Peyer's patch (tissue), 4 donors: ENCODE data around the gene TUBGCP2. TPM values are rescaled to one million over a fixed set of nuclear protein-coding genes. Genes with fewer than 3 reads are reported as not detected.

Source experiments
- DNase-seq, 3 donors: peaks; one replicate each; pipeline ENCODE4 v3.0.0-alpha.2; 2017 to 2019
- H3K27ac ChIP-seq, 4 donors: fragments of 200-600 bp; sonication (generic); one replicate each; pipeline ENCODE4 v1.5.1; 2016 to 2019
- H3K27me3 ChIP-seq, 2 donors: fragments of 200-600 bp; sonication (generic); one replicate each; pipeline ENCODE4 v1.5.1; 2019
- H3K36me3 ChIP-seq, 3 donors: fragments of 200-600 bp; sonication (generic); one replicate each; pipeline ENCODE4 v1.5.1; 2016 to 2019
- H3K4me1 ChIP-seq, 4 donors: fragments of 200-600 bp; sonication (generic); one replicate each; pipeline ENCODE4 v1.5.1; 2016 to 2019
- H3K4me3 ChIP-seq, 4 donors: fragments of 200-600 bp; sonication (generic); 1 replicate in 3 of 4; 2 replicates in 1 of 4; pipeline ENCODE4 v1.5.1; 2016 to 2019; ENCODE audit warnings: mild to moderate bottlenecking in 1 of 4
- H3K9me3 ChIP-seq, 4 donors: fragments of 200-600 bp; sonication (generic); one replicate each; pipeline ENCODE4 v1.5.1; 2016 to 2019; ENCODE audit warnings: mild to moderate bottlenecking in 1 of 4
- POLR2A ChIP-seq, 2 donors: fragments of 450-650 bp; IDR thresholded peaks; one replicate each; pipeline ENCODE4 v1.5.1; 2017; ENCODE audit warnings: antibody characterized with exemption in 2 of 2, mild to moderate bottlenecking in 2 of 2, moderate library complexity in 2 of 2
- total RNA-seq, 4 donors: library from RNA; depleted of rRNA; stranded (reverse); fragments of >200 nt; gene quantifications; one replicate each; pipeline ENCODE4 v1.1.0, GENCODE V29; 2016
- TF ChIP-seq, protein P1 (sequence below), 6 experiments: fragments of 450-650 bp in 4 of 6; fragments of 200-600 bp in 2 of 6; sonication (generic) in 1 of 6; IDR thresholded peaks; one replicate each; pipeline ENCODE4 v1.5.1; 2017 to 2019; ENCODE audit warnings: antibody characterized with exemption in 6 of 6, mild to moderate bottlenecking in 3 of 6, moderate library complexity in 1 of 6

The TUBGCP2 gene
- total RNA-seq, 4 donors from 2014 or later = 40.1 to 85.0 (median 67.8) TPM

DNA sequence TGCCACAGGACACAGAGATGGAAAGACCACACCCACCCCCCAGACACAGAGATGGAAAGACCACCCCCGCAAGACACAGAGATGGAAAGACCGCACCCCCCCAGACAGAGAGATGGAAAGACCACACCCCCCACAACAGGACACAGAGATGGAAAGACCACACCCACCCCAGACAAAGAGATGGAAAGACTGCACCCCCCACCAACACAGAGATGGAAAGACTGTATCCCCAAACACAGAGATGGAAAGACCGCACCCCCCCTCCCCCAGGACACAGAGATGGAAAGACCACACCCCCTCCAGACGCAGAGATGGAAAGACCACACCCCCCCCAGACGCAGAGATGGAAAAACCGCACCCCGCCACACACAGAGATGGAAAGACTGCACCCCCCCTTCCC is 8.1 kb upstream of the TUBGCP2 start:
- H3K4me1 ChIP-seq = peaks cover 0 to 6% (median 0%) of the 10 kb centered on the region in 4 donors
- H3K27ac ChIP-seq = no peak overlapping the region
- H3K27me3 ChIP-seq = no peaks in the 10 kb centered on the region
- peaks cover 0 to 16% (median 0%) of the 10 kb centered on the region in 3 donors for H3K36me3 ChIP-seq
- no peak overlapping the region for H3K4me3 ChIP-seq
- no peaks in the 10 kb centered on the region for H3K9me3 ChIP-seq
- DNase-seq = no peak
- TF ChIP-seq POLR2A (IDR thresholded peaks at IDR 0.05) = no peak
- TF ChIP-seq, protein P1, sequence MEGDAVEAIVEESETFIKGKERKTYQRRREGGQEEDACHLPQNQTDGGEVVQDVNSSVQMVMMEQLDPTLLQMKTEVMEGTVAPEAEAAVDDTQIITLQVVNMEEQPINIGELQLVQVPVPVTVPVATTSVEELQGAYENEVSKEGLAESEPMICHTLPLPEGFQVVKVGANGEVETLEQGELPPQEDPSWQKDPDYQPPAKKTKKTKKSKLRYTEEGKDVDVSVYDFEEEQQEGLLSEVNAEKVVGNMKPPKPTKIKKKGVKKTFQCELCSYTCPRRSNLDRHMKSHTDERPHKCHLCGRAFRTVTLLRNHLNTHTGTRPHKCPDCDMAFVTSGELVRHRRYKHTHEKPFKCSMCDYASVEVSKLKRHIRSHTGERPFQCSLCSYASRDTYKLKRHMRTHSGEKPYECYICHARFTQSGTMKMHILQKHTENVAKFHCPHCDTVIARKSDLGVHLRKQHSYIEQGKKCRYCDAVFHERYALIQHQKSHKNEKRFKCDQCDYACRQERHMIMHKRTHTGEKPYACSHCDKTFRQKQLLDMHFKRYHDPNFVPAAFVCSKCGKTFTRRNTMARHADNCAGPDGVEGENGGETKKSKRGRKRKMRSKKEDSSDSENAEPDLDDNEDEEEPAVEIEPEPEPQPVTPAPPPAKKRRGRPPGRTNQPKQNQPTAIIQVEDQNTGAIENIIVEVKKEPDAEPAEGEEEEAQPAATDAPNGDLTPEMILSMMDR (IDR thresholded peaks at IDR 0.05) = no peak

DNA sequence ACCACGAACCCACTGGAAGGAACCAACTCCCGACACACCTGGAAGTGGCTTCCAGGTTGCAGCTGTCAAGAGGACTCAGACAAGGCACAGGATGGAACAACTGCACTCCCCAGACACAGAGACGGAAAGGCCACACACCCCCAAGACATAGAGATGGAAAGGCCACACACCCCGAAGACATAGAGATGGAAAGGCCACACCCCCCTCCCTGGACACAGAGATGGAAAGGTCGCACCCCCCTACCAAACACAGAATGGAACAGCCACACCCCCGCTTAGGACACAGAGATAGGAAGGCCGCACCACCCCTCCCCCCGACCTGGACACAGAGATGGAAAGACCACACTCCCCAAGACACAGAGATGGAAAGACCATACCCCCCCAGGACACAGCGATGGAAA is 7.6 kb upstream of the TUBGCP2 start:
- no peak overlapping the region for H3K27ac ChIP-seq
- H3K9me3 ChIP-seq = no peaks in the 10 kb centered on the region
- H3K4me1 ChIP-seq = peaks cover 0 to 6% (median 0%) of the 10 kb centered on the region in 4 donors
- no peak overlapping the region for H3K4me3 ChIP-seq
- H3K36me3 ChIP-seq = peaks cover 0 to 19% (median 0%) of the 10 kb centered on the region in 3 donors
- DNase-seq = no peak
- no peaks in the 10 kb centered on the region for H3K27me3 ChIP-seq
- no peak for TF ChIP-seq POLR2A (IDR thresholded peaks at IDR 0.05)
- TF ChIP-seq, protein P1 (IDR thresholded peaks at IDR 0.05) = no peak

DNA sequence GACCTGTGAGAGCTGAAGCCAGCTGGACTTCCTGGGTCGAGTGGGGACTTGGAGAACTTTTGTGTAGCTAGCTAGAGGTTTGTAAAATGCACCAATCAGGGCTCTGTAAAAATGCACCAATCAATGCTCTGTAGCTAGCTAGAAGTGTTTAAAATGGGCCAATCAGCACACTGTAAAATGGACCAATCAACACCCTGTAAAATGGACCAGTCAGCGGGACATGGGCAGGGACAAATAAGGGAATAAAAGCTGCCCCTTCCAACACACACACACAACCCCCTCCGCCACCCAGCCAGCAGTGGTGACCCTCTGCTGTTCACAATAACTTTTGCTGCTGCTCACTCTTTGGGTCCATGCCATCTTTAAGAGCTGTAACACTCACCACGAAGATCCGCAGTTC is 7.2 kb upstream of the TUBGCP2 start:
- H3K4me3 ChIP-seq = no peak overlapping the region
- DNase-seq = no peak
- H3K4me1 ChIP-seq = peaks cover 0 to 6% (median 0%) of the 10 kb centered on the region in 4 donors
- H3K36me3 ChIP-seq = peaks cover 0 to 23% (median 0%) of the 10 kb centered on the region in 3 donors
- H3K9me3 ChIP-seq = no peaks in the 10 kb centered on the region
- no peaks in the 10 kb centered on the region for H3K27me3 ChIP-seq
- H3K27ac ChIP-seq = no peak overlapping the region
- TF ChIP-seq POLR2A (IDR thresholded peaks at IDR 0.05) = no peak
- TF ChIP-seq, protein P1 (IDR thresholded peaks at IDR 0.05) = no peak

DNA sequence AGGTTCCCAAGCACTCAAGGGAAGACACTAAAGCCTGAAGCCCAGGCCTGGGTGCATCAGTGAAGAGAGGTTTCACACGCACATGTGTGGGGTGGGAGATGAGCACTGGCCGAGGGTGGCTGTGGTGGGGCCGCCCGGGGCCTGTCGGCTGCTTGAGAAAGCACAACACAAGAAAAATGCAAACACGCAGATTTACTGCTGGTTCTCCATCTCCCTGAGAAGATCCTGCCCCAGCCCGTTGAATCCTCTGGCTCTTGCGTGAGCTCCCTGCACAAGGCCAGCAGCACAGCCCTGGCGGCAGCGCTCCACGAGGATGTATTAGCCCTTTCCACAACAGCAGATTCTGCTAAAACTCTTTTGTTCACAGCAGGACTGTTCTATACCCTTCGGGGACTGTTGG is 6.2 kb upstream of the TUBGCP2 start:
- Histone ChIP-seq H3K4me1 (peaks cover 0 to 11% (median 0%) of the 10 kb centered on the region in 4 donors), H3K9me3 (no peaks in the 10 kb centered on the region), H3K27me3 (no peaks in the 10 kb centered on the region), H3K36me3 (peaks cover 0 to 33% (median 0%) of the 10 kb centered on the region in 3 donors), H3K27ac (no peak overlapping the region), H3K4me3 (no peak overlapping the region)
- no peak for TF ChIP-seq POLR2A (IDR thresholded peaks at IDR 0.05)
- no peak for DNase-seq

DNA sequence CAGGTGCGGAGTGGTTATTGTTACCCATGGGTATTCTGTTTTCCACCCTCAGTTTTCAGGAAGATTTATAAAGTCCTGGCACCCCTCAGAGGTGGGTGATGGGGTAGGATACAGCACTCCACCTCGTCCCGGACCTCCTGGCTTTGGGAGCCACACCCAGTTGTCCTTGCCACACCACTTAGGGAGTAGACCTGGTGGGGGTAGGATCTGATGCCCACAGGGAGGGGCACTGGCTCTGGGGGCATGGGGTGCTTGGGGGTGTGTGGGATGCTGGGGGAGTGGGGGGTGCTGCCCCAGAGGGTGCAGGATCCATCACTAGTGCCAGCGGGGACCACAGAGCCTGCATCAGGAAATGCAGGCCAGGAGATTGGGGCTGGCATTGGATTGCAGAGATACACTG is 4.5 kb upstream of the TUBGCP2 start:
- H3K4me3 ChIP-seq = no peak overlapping the region
- H3K27ac ChIP-seq = no peak overlapping the region
- H3K9me3 ChIP-seq = no peaks in the 10 kb centered on the region
- TF ChIP-seq, protein P1 (IDR thresholded peaks at IDR 0.05) = no peak
- no peak for TF ChIP-seq POLR2A (IDR thresholded peaks at IDR 0.05)
- H3K4me1 ChIP-seq = peaks cover 0 to 11% (median 0%) of the 10 kb centered on the region in 4 donors
- no peaks in the 10 kb centered on the region for H3K27me3 ChIP-seq
- no peak for DNase-seq
- peaks cover 0 to 35% (median 0%) of the 10 kb centered on the region in 3 donors for H3K36me3 ChIP-seq

DNA sequence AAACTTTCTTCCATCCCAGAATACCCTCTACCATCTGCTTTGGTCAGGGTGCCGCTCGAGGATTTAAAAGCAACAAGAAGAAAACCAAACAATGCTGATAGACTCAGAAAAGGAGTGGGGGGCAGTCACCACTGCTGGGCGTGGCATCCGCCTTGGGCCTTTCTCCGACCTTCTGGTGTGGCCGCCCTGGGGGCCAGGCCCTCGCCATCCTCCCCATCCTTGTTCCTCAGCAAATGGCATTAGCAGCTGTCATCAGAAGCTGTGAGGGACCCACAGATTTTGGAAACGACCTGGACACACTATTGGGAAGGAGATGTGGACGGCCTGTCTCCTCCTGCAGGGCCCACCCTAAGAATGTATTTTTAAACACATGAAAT is 4.1 kb upstream of the TUBGCP2 start:
- TF ChIP-seq, protein P1 (IDR thresholded peaks at IDR 0.05) = no peak
- TF ChIP-seq POLR2A (IDR thresholded peaks at IDR 0.05) = no peak
- Histone ChIP-seq H3K27ac (no peak overlapping the region), H3K27me3 (no peaks in the 10 kb centered on the region), H3K4me3 (no peak overlapping the region), H3K4me1 (peaks cover 0 to 11% (median 0%) of the 10 kb centered on the region in 4 donors), H3K9me3 (no peaks in the 10 kb centered on the region), H3K36me3 (peaks cover 0 to 35% (median 0%) of the 10 kb centered on the region in 3 donors)
- DNase-seq = no peak
